Heart left ventricle (tissue), 16 donors: Measurements from ENCODE around the gene OR4M1. TPM values are rescaled to one million over a fixed set of nuclear protein-coding genes. Genes with fewer than 3 reads are reported as not detected.
"Not testable (repeated sequence)": the region's sequence is repeated elsewhere in the genome, so short reads cannot be mapped to it uniquely, and the experiment has no call there.

Experiments used
- ATAC-seq, 4 donors: fragments of 200-7000 bp; cut with Tn5 transposase; one replicate each; pipeline ENCODE4 v1.9.1; 2020 to 2022; ENCODE audit warnings: moderate library complexity in 4 of 4, mild to moderate bottlenecking in 3 of 4, moderate number of reproducible peaks in 1 of 4
- DNase-seq, 5 donors: peaks; one replicate each; pipeline ENCODE4 v3.0.0-alpha.2; 2020
- H3K27ac ChIP-seq, 12 donors: fragments of 200-600 bp; sonication (generic) in 4 of 12; one replicate each; pipeline versions ENCODE4 v1.5.0 to v1.8.0; 2016 to 2022; ENCODE audit warnings: mild to moderate bottlenecking in 2 of 12
- H3K27me3 ChIP-seq, 9 donors: fragments of 200-600 bp; sonication (generic) in 2 of 9; one replicate each; pipeline versions ENCODE4 v1.5.1 to v1.8.0; 2016 to 2022; ENCODE audit warnings: mild to moderate bottlenecking in 3 of 9
- H3K36me3 ChIP-seq, 9 donors: fragments of 200-600 bp; sonication (generic) in 2 of 9; one replicate each; pipeline versions ENCODE4 v1.5.0 to v1.8.0; 2018 to 2022; ENCODE audit warnings: mild to moderate bottlenecking in 2 of 9
- H3K4me1 ChIP-seq, 12 donors: fragments of 200-600 bp; sonication (generic) in 4 of 12; one replicate each; pipeline versions ENCODE4 v1.5.0 to v1.8.0; 2016 to 2022; ENCODE audit warnings: mild to moderate bottlenecking in 3 of 12
- H3K4me3 ChIP-seq, 12 donors: fragments of 200-600 bp; sonication (generic) in 4 of 12; one replicate each; pipeline versions ENCODE4 v1.5.0 to v1.8.0; 2017 to 2022; ENCODE audit warnings: mild to moderate bottlenecking in 9 of 12, moderate library complexity in 4 of 12
- H3K9me3 ChIP-seq, 12 donors: fragments of 200-600 bp; sonication (generic) in 4 of 12; one replicate each; pipeline versions ENCODE4 v1.5.0 to v1.8.0; 2016 to 2022; ENCODE audit warnings: mild to moderate bottlenecking in 1 of 12
- POLR2A ChIP-seq, 2 donors: fragments of 450-650 bp; IDR thresholded peaks; one replicate each; pipeline ENCODE4 v1.6.1; 2017; ENCODE audit warnings: antibody characterized with exemption in 2 of 2, mild to moderate bottlenecking in 2 of 2, moderate library complexity in 2 of 2
- WGBS, 4 donors: extraction: QIAGEN DNeasy Blood & Tissue Kit in 2 of 4; methylation state at CpG; one replicate each; pipeline versions ENCODE4 v1.1.5 to v1.1.7; 2013 to 2018; 5-methylcytosine and 5-hydroxymethylcytosine counted together
- intact Hi-C, 10 donors: fragments of 100-400 bp; cut with DNase I; formaldehyde crosslinking; loops; one replicate each; pipeline versions ENCODE4 v1.11.1 to v1.14.2; 2022
- polyA plus RNA-seq, 2 donors: library from polyadenylated mRNA; stranded (reverse); fragments of 200-250 nt; gene quantifications; one replicate each; pipeline ENCODE4 v1.2.3, GENCODE V29; 2013
- total RNA-seq, 9 donors: library from RNA; depleted of rRNA in 2 of 9; stranded (reverse); fragments of >200 nt in 2 of 9; fragmentation: NEBNext Ultra II Directional in 3 of 9; extraction: Animal tissue kit (Norgen Biotek cat#: 25700) in 3 of 9; gene quantifications; one replicate each; pipeline versions ENCODE4 v1.1.0 to v1.2.4, GENCODE V29; 2016 to 2023
- TF ChIP-seq, protein P1 (sequence below), 12 donors: fragments of 200-600 bp; sonication (generic) in 4 of 12; IDR thresholded peaks; one replicate each; pipeline versions ENCODE4 v1.5.0 to v1.8.0; 2018 to 2022; ENCODE audit warnings: antibody characterized with exemption in 12 of 12, mild to moderate bottlenecking in 5 of 12
- donor health status: ischemic (EF 13 %, LVEDD 7.1; RV severe dilation, severe dysfunction).
- donor health status: healthy with polysubstance abuse.
- donor health status: DM: no; HTN: yes; CAD: no.
- donor health status: DM: no; HTN: no; CAD: no.
- donor health status: ischemic (EF 25% LVEDD 6.9; RV normal size, moderate dysfunction).
- donor health status: ischemic (EF 25% LVEDD 5.7; RV mildly dilated, moderate dysfunction).
- donor health status: healthy.
- donor health status: DM: yes; HTN: yes; CAD: no.
- donor health status: ischemic (EF 35%, LVEDD 5.7; RV mildly dilated, moderate dysfunction).
- donor health status: nonischemic (EF 11% LVEDD 7.7; RV severe dilation, severe dysfunction).
- donor health status: DM: yes; HTN: yes; CAD: no.
- donor health status: PGD.
- donor health status: ischemic (EF 29% LVEDD 5.4; RV normal size, mild dysfunction).
- donor health status: nonischemic (EF 23%, LVEDD 6.1; RV moderate dilation, normal function).

OR4M1 gene
- total and polyA plus RNA-seq, 11 donors: not detected

GRCh38 chr14:19796520-19797108 is 23.3 kb downstream of the OR4M1 start:
- H3K27ac ChIP-seq, intact Hi-C loops, DNase-seq, H3K36me3 ChIP-seq, H3K27me3 ChIP-seq, ATAC-seq, H3K4me3 ChIP-seq, H3K4me1 ChIP-seq, H3K9me3 ChIP-seq: not testable (repeated sequence)
- 60 to 65% (median 64%) methylated on average over 10 of the region's 10 CpGs for WGBS, 4 donors

- TF ChIP-seq POLR2A (IDR thresholded peaks at IDR 0.05): no peak
- TF ChIP-seq, protein P1, sequence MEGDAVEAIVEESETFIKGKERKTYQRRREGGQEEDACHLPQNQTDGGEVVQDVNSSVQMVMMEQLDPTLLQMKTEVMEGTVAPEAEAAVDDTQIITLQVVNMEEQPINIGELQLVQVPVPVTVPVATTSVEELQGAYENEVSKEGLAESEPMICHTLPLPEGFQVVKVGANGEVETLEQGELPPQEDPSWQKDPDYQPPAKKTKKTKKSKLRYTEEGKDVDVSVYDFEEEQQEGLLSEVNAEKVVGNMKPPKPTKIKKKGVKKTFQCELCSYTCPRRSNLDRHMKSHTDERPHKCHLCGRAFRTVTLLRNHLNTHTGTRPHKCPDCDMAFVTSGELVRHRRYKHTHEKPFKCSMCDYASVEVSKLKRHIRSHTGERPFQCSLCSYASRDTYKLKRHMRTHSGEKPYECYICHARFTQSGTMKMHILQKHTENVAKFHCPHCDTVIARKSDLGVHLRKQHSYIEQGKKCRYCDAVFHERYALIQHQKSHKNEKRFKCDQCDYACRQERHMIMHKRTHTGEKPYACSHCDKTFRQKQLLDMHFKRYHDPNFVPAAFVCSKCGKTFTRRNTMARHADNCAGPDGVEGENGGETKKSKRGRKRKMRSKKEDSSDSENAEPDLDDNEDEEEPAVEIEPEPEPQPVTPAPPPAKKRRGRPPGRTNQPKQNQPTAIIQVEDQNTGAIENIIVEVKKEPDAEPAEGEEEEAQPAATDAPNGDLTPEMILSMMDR (IDR thresholded peaks at IDR 0.05): no peak
- Histone ChIP-seq H3K4me1 (no peaks in the 10 kb centered on the region), H3K4me3 (no peak overlapping the region), H3K36me3 (no peaks in the 10 kb centered on the region), H3K9me3 (peaks cover 0 to 19% (median 0%) of the 10 kb centered on the region in 12 donors), H3K27me3 (no peaks in the 10 kb centered on the region), H3K27ac (no peak overlapping the region)
- 76 to 81% (median 79%) methylated on average over 5 of the region's 5 CpGs for WGBS, 4 donors
- ATAC-seq (no peak), DNase-seq (no peak)
- intact Hi-C loops: no loop called here
These were observed 26.6 kb downstream of the OR4M1 start for GRCh38 chr14:19799880-19800279.

DNA sequence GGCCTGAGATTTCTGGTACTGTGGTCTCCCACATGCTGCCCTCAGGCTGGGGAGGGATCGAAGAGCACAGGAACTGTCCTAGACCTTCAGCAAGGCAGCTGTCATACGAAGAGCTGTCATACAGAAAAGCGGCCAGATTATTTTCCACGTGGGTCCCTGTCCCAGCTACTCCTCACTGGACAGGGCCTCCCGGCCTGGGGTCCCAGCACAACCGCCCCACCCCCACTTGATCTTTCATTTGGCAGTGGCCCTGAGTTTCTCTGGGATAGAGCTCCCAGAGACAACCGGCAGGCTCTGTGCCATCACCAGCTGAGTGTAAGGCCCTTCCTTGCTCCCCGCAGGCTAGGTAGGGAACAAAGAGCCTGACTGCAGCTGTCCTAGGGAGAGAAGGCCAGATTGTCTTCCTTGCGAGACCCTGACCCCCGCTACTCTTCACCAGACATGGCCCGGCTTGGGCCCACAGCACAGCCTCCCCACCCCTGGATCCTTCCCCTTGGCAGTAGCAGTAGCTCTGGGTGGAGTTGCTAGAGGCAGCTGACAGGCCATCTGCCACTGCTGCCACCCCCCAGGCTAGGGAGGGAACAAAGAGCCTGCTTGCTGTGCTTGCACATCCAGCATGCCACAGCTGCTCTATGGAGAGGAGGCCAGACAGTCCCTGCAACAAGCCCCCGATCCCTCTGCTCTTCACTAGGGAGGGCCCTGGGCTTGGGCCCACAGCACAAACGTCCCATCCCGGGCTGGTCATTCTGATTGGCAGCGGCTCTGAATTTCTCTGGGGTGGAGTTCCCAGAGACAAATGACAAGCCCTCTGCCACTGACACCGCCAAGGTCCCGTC is 27.2 kb downstream of the OR4M1 start:
- Histone ChIP-seq H3K27ac (no peak overlapping the region), H3K36me3 (no peaks in the 10 kb centered on the region), H3K4me3 (no peak overlapping the region), H3K27me3 (no peaks in the 10 kb centered on the region), H3K4me1 (no peaks in the 10 kb centered on the region), H3K9me3 (peaks cover 0 to 22% (median 0%) of the 10 kb centered on the region in 12 donors)
- peak in 1 of 4 donors; percentile 20 for ATAC-seq
- peak in 1 of 5 donors; percentile 58 for DNase-seq
- TF ChIP-seq, protein P1 (IDR thresholded peaks at IDR 0.05): no peak
- no peak for TF ChIP-seq POLR2A (IDR thresholded peaks at IDR 0.05)
- intact Hi-C loops: no loop called here
- 75 to 88% (median 79%) methylated on average over 13 to 17 of the region's 17 CpGs for WGBS, 4 donors

GRCh38 chr14:19801118-19801464 is 27.8 kb downstream of the OR4M1 start:
- Histone ChIP-seq H3K4me1 (no peaks in the 10 kb centered on the region), H3K27ac (no peak overlapping the region), H3K36me3 (no peaks in the 10 kb centered on the region), H3K27me3 (no peaks in the 10 kb centered on the region), H3K4me3 (no peak overlapping the region), H3K9me3 (peaks cover 0 to 23% (median 0%) of the 10 kb centered on the region in 12 donors)
- DNase-seq (no peak), ATAC-seq (no peak)
- 70 to 77% (median 75%) methylated on average over 9 to 13 of the region's 13 CpGs for WGBS, 4 donors
- intact Hi-C loops: no loop called here
- TF ChIP-seq POLR2A (IDR thresholded peaks at IDR 0.05): no peak
- TF ChIP-seq, protein P1 (IDR thresholded peaks at IDR 0.05): no peak

GRCh38 chr14:19803470-19803869 is 30.2 kb downstream of the OR4M1 start, which contains the start of gene OR4N2:
Gene OR4N2 (plus strand): TSS chr14:19803770. CDS start chr14:19827449, 23,679 bp downstream.
- H3K4me3 ChIP-seq, ATAC-seq, H3K27me3 ChIP-seq, DNase-seq, H3K36me3 ChIP-seq, H3K4me1 ChIP-seq, intact Hi-C loops, H3K27ac ChIP-seq: not testable (repeated sequence)
- peaks cover 0 to 36% (median 0%) of the 10 kb centered on the region in 12 donors for H3K9me3 ChIP-seq
- WGBS, 4 donors: 66 to 78% (median 76%) methylated on average over 1 of the region's 1 CpG

- H3K4me3 ChIP-seq, ATAC-seq, DNase-seq, intact Hi-C loops, H3K27ac ChIP-seq, H3K36me3 ChIP-seq, H3K4me1 ChIP-seq, H3K27me3 ChIP-seq: not testable (repeated sequence)
- 41 to 52% (median 48%) methylated on average over 4 of the region's 4 CpGs for WGBS, 4 donors
- H3K9me3 ChIP-seq: peaks cover 0 to 43% (median 0%) of the 10 kb centered on the region in 12 donors
These were observed 40.0 kb downstream of the OR4M1 start for GRCh38 chr14:19813171-19813920.

DNA sequence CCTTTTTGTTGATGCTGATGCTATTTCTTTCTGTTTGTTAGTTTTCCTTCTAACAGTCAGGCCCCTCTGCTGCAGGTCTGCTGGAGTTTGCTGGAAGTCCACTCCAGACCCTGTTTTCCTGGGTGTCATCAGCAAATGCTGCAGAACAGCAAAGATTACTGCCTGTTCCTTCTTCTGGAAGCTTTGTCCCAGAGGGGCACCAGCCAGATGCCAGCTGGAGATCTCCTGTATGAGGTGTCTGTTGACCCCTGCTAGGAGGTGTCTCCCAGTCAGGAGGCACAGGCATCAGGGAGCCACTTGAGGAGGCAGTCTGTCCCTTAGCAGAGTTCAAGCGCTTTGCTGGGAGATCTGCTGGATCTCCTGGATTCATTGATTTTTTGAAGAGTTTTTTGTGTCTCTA is 46.6 kb downstream of the OR4M1 start:
- intact Hi-C loops: not testable (repeated sequence)

More for the DNA sequence above, 46.6 kb downstream of the OR4M1 start:
- H3K27me3 ChIP-seq, DNase-seq, H3K36me3 ChIP-seq, H3K4me3 ChIP-seq, H3K27ac ChIP-seq, ATAC-seq, H3K4me1 ChIP-seq: not testable (repeated sequence)
- WGBS, 4 donors: 15 to 91% (median 50%) methylated on average over 1 of the region's 1 CpG
- peaks cover 0 to 44% (median 0%) of the 10 kb centered on the region in 12 donors for H3K9me3 ChIP-seq
